T-cell (primary cell): ENCODE measurements around the gene FNBP1. TPM values are rescaled to one million over a fixed set of nuclear protein-coding genes. Genes with fewer than 3 reads are reported as not detected.

Experiments used
- ATAC-seq, 4 experiments: fragments of 200-7000 bp in 3 of 4; fragments of 150-1000 bp in 1 of 4; cut with Tn5 transposase; replicated peaks in 1 of 4; 1 replicate in 3 of 4; 2 replicates in 1 of 4; pipeline ENCODE4 v1.10.0; 2021; ENCODE audit warnings: moderate library complexity in 3 of 4, mild to moderate bottlenecking in 2 of 4, moderate number of reproducible peaks in 1 of 4
- CTCF ChIA-PET, 2 donors: fragments of 300-600 bp; sonication (Branson Sonifier 250); formaldehyde crosslinking; loops; one replicate each; lab custom pipeline; 2022; ENCODE audit warnings: antibody characterized with exemption in 2 of 2; lab: Charles Lee
- POLR2A ChIA-PET, 2 donors: fragments of 300-600 bp; sonication (Branson Sonifier 250); formaldehyde crosslinking; loops; one replicate each; lab custom pipeline; 2022; ENCODE audit warnings: antibody characterized with exemption in 2 of 2; lab: Charles Lee
- DNase-seq, 35 experiments: peaks; one replicate each; pipeline versions ENCODE4 v3.0.0 to v3.0.0-alpha.2; 2013 to 2023
- H3K27ac ChIP-seq: one replicate; pipeline ENCODE4 v1.5.1; 2013; ENCODE audit warnings: low read length
- H3K27me3 ChIP-seq, 2 experiments: replicated peaks in 1 of 2; 1 replicate in 1 of 2; 2 replicates in 1 of 2; pipeline versions ENCODE4 v1.6.1 to v1.7.0; 2013; ENCODE audit warnings: low read length in 1 of 2, mixed read lengths in 1 of 2; ENCODE audit not compliant: control insufficient read depth in 2 of 2, insufficient read depth in 2 of 2; ENCODE audit errors: extremely low read depth in 1 of 2
- H3K36me3 ChIP-seq, 2 donors: 1 replicate in 1 of 2; 2 replicates in 1 of 2; pipeline versions ENCODE4 v1.6.1 to v1.7.0; 2013; ENCODE audit warnings: low read length in 1 of 2; ENCODE audit not compliant: control insufficient read depth in 2 of 2, insufficient read depth in 1 of 2; ENCODE audit errors: extremely low read depth in 1 of 2
- H3K4me1 ChIP-seq, 2 experiments: 1 replicate in 1 of 2; 2 replicates in 1 of 2; pipeline versions ENCODE4 v1.6.1 to v1.7.0; 2013; ENCODE audit warnings: low read length in 2 of 2, mixed read lengths in 1 of 2; ENCODE audit not compliant: insufficient read depth in 2 of 2, control insufficient read depth in 1 of 2; ENCODE audit errors: extremely low read depth in 1 of 2
- H3K4me3 ChIP-seq, 2 donors: 1 replicate in 1 of 2; 2 replicates in 1 of 2; pipeline versions ENCODE4 v1.5.1 to v1.7.0; 2013; ENCODE audit warnings: mild to moderate bottlenecking in 2 of 2, low read length in 1 of 2, moderate library complexity in 1 of 2; ENCODE audit not compliant: control insufficient read depth in 1 of 2; ENCODE audit errors: extremely low read depth in 1 of 2
- H3K9me3 ChIP-seq: 2 replicates; pipeline ENCODE4 v1.7.0; 2013
- H3K27ac Mint-ChIP-seq, 2 donors: one replicate each; pipeline ENCODE4 v1.8.0; 2020 to 2021; ENCODE audit warnings: mild to moderate bottlenecking in 2 of 2, mixed read lengths in 2 of 2
- H3K27me3 Mint-ChIP-seq, 2 donors: one replicate each; pipeline ENCODE4 v1.8.0; 2021 to 2022; ENCODE audit warnings: mixed read lengths in 2 of 2
- H3K36me3 Mint-ChIP-seq: one replicate; pipeline ENCODE4 v1.8.0; 2021; ENCODE audit warnings: mixed read lengths
- H3K4me1 Mint-ChIP-seq, 3 donors: one replicate each; pipeline ENCODE4 v1.8.0; 2020 to 2022; ENCODE audit warnings: mixed read lengths in 3 of 3, mild to moderate bottlenecking in 1 of 3
- H3K4me3 Mint-ChIP-seq, 3 donors: one replicate each; pipeline ENCODE4 v1.8.0; 2020 to 2022; ENCODE audit warnings: mild to moderate bottlenecking in 3 of 3, mixed read lengths in 3 of 3, moderate library complexity in 3 of 3
- H3K9me3 Mint-ChIP-seq, 3 donors: one replicate each; pipeline ENCODE4 v1.8.0; 2020 to 2022; ENCODE audit warnings: mixed read lengths in 3 of 3
- WGBS: methylation state at CpG from one replicate; pipeline ENCODE4 v1.1.5; 2013; ENCODE audit warnings: missing lambda C conversion rate; ENCODE audit not compliant: insufficient coverage; 5-methylcytosine and 5-hydroxymethylcytosine counted together
- total RNA-seq, 35 experiments: library from RNA in 6 of 35; stranded (reverse) in 6 of 35; fragments of 120-200 nt in 1 of 35; gene quantifications; one replicate each; pipeline versions ENCODE4 v1.2.1 to v1.2.4 and lab custom pipeline; 2013 to 2026

FNBP1 gene
- total RNA-seq, 5 donors from 2014 or later (not counting 1 experiment from before 2014, with no cell fraction given): 166 to 211 (median 182) TPM

- CTCF ChIA-PET: no interaction called here
- peaks cover 43 to 55% (median 45%) of the 10 kb centered on the region in 3 donors for H3K4me1 Mint-ChIP-seq
- peak overlapping the region; percentile 3 for H3K27ac ChIP-seq
- H3K4me3 ChIP-seq: no peak overlapping the region
- H3K27ac Mint-ChIP-seq: peak overlapping the region; percentile 64 to 76
- peaks cover 61% of the 10 kb centered on the region for H3K36me3 Mint-ChIP-seq
- H3K4me3 Mint-ChIP-seq: peak overlapping the region in 1 of 3 donors; percentile 62
- H3K9me3 ChIP-seq: no peaks in the 10 kb centered on the region
- WGBS: 40% methylated on average over 2 of the region's 4 CpGs
- POLR2A ChIA-PET: interaction anchor here (0.7 kb wide), 2 partner anchors 10 to 56 kb away, joined by 3 to 4 read pairs; no protein-coding TSS in a partner anchor
- no peaks in the 10 kb centered on the region for H3K9me3 Mint-ChIP-seq
- ATAC-seq (peak; percentile 70 to 82 (median 76)), DNase-seq (peak in 8 of 35 experiments; percentile 15 to 55 (median 30))
- H3K27me3 ChIP-seq: no peaks in the 10 kb centered on the region
- H3K4me1 ChIP-seq: peaks cover 24 to 34% of the 10 kb centered on the region in 2 experiments
- H3K36me3 ChIP-seq: peaks cover 25 to 87% of the 10 kb centered on the region in 2 donors
- H3K27me3 Mint-ChIP-seq: no peaks in the 10 kb centered on the region
Observed at GRCh38 chr9:129854588-129855110, 188.3 kb downstream of the FNBP1 start.

- Mint-ChIP-seq H3K4me3 (peak overlapping the region in 1 of 3 donors; percentile 62), H3K27ac (peak overlapping the region; percentile 64 to 76), H3K36me3 (peaks cover 60% of the 10 kb centered on the region), H3K27me3 (no peaks in the 10 kb centered on the region), H3K4me1 (peaks cover 43 to 60% (median 45%) of the 10 kb centered on the region in 3 donors), H3K9me3 (no peaks in the 10 kb centered on the region)
- H3K4me1 ChIP-seq: peaks cover 24 to 36% of the 10 kb centered on the region in 2 experiments
- H3K4me3 ChIP-seq: no peak overlapping the region
- H3K27me3 ChIP-seq: no peaks in the 10 kb centered on the region
- H3K27ac ChIP-seq: no peak overlapping the region
- ChIA-PET CTCF (no interaction called here), POLR2A (no interaction called here)
- H3K36me3 ChIP-seq: peaks cover 21 to 81% of the 10 kb centered on the region in 2 donors
- WGBS: 25% methylated on average over 2 of the region's 3 CpGs
- no peak for DNase-seq
- peak in 1 of 4 experiments; percentile 22 for ATAC-seq
- no peaks in the 10 kb centered on the region for H3K9me3 ChIP-seq
Observed at GRCh38 chr9:129853614-129854013, 189.4 kb downstream of the FNBP1 start.

- Mint-ChIP-seq H3K4me1 (peaks cover 43 to 63% (median 49%) of the 10 kb centered on the region in 3 donors), H3K27me3 (no peaks in the 10 kb centered on the region), H3K27ac (peak overlapping the region in 1 of 2 donors; percentile 73), H3K36me3 (peaks cover 52% of the 10 kb centered on the region), H3K4me3 (no peak overlapping the region), H3K9me3 (no peaks in the 10 kb centered on the region)
- ChIA-PET POLR2A (no interaction called here), CTCF (interaction anchor here in 1 of 2 donors (0.8 kb wide), 1 partner anchor 104 kb away, joined by 3 read pairs; no protein-coding TSS in a partner anchor)
- WGBS: 61% methylated on average over 4 of the region's 5 CpGs
- H3K4me1 ChIP-seq: peaks cover 24 to 36% of the 10 kb centered on the region in 2 experiments
- no peaks in the 10 kb centered on the region for H3K9me3 ChIP-seq
- no peak overlapping the region for H3K4me3 ChIP-seq
- DNase-seq (no peak), ATAC-seq (no peak)
- H3K27ac ChIP-seq: no peak overlapping the region
- no peaks in the 10 kb centered on the region for H3K27me3 ChIP-seq
- H3K36me3 ChIP-seq: peaks cover 14 to 70% of the 10 kb centered on the region in 2 donors
Observed at GRCh38 chr9:129852579-129852978, 190.4 kb downstream of the FNBP1 start.

- Mint-ChIP-seq H3K27ac (peak overlapping the region in 1 of 2 donors; percentile 73), H3K4me1 (peaks cover 47 to 59% (median 48%) of the 10 kb centered on the region in 3 donors), H3K36me3 (peaks cover 49% of the 10 kb centered on the region), H3K9me3 (no peaks in the 10 kb centered on the region), H3K4me3 (no peak overlapping the region), H3K27me3 (no peaks in the 10 kb centered on the region)
- H3K36me3 ChIP-seq: peaks cover 14 to 64% of the 10 kb centered on the region in 2 donors
- peaks cover 24 to 36% of the 10 kb centered on the region in 2 experiments for H3K4me1 ChIP-seq
- WGBS: 93% methylated on average over 5 of the region's 5 CpGs
- ChIA-PET CTCF (interaction anchor here in 1 of 2 donors (0.8 kb wide), 1 partner anchor 28 kb away, joined by 3 read pairs; no protein-coding TSS in a partner anchor), POLR2A (no interaction called here)
- H3K27me3 ChIP-seq: no peaks in the 10 kb centered on the region
- no peak for ATAC-seq
- DNase-seq: no peak
- H3K4me3 ChIP-seq: no peak overlapping the region
- no peaks in the 10 kb centered on the region for H3K9me3 ChIP-seq
- H3K27ac ChIP-seq: no peak overlapping the region
Observed at GRCh38 chr9:129851821-129852220, 191.2 kb downstream of the FNBP1 start.

GRCh38 chr9:129850821-129851550 lies 192.0 kb downstream of the FNBP1 start:
- no peak for DNase-seq
- CTCF ChIA-PET: interaction anchor here in 1 of 2 donors (0.8 kb wide), 1 partner anchor 29 kb away, joined by 3 read pairs; no protein-coding TSS in a partner anchor
- Mint-ChIP-seq H3K9me3 (no peaks in the 10 kb centered on the region), H3K4me1 (peaks cover 44 to 57% (median 48%) of the 10 kb centered on the region in 3 donors), H3K27me3 (no peaks in the 10 kb centered on the region), H3K27ac (peak overlapping the region in 1 of 2 donors; percentile 73), H3K36me3 (peaks cover 49% of the 10 kb centered on the region), H3K4me3 (no peak overlapping the region)
- ATAC-seq: no peak
- peaks cover 22 to 28% of the 10 kb centered on the region in 2 experiments for H3K4me1 ChIP-seq
- H3K9me3 ChIP-seq: no peaks in the 10 kb centered on the region
- peaks cover 11 to 56% of the 10 kb centered on the region in 2 donors for H3K36me3 ChIP-seq
- POLR2A ChIA-PET: interaction anchor here (0.6 to 0.7 kb wide), 3 partner anchors 15 to 1474 kb away, joined by 3 to 6 read pairs (median 3); no protein-coding TSS in a partner anchor
- no peak overlapping the region for H3K4me3 ChIP-seq
- H3K27ac ChIP-seq: no peak overlapping the region
- no peaks in the 10 kb centered on the region for H3K27me3 ChIP-seq
- 90% methylated on average over 4 of the region's 6 CpGs for WGBS

- Mint-ChIP-seq H3K4me1 (peaks cover 42 to 57% (median 47%) of the 10 kb centered on the region in 3 donors), H3K36me3 (peaks cover 40% of the 10 kb centered on the region), H3K27ac (peak overlapping the region in 1 of 2 donors; percentile 28), H3K9me3 (no peaks in the 10 kb centered on the region), H3K27me3 (no peaks in the 10 kb centered on the region), H3K4me3 (no peak overlapping the region)
- WGBS: 100% methylated on average over 2 of the region's 6 CpGs
- DNase-seq: no peak
- no peak for ATAC-seq
- Histone ChIP-seq H3K36me3 (peaks cover 9 to 50% of the 10 kb centered on the region in 2 donors), H3K27me3 (no peaks in the 10 kb centered on the region), H3K9me3 (no peaks in the 10 kb centered on the region), H3K4me1 (peaks cover 22 to 24% of the 10 kb centered on the region in 2 experiments), H3K27ac (no peak overlapping the region), H3K4me3 (no peak overlapping the region)
- CTCF ChIA-PET: no interaction called here
- POLR2A ChIA-PET: no interaction called here
Observed at GRCh38 chr9:129849901-129850300, 193.1 kb downstream of the FNBP1 start.
